22Rv1 (cell line): Measurements from ENCODE around the gene CYBRD1.

ENCODE experiments used
- H3K27ac ChIP-seq: fragments of 450-650 bp; 2 replicates; pipeline ENCODE4 v1.5.1; 2017
- CTCF ChIP-seq: fragments of 450-650 bp; IDR thresholded peaks from 2 replicates; pipeline ENCODE4 v1.5.1; 2017; ENCODE audit warnings: mild to moderate bottlenecking
- ZFX ChIP-seq: fragments of 450-650 bp; IDR thresholded peaks from 2 replicates; pipeline ENCODE4 v1.6.1; 2017; ENCODE audit warnings: antibody characterized with exemption, borderline replicate concordance

Gene CYBRD1

GRCh38 chr2:171505374-171505773, 16.9 kb upstream of the CYBRD1 start:
- H3K27ac ChIP-seq, result no peak overlapping the region
- TF ChIP-seq ZFX (no peak), CTCF (no peak)

DNA sequence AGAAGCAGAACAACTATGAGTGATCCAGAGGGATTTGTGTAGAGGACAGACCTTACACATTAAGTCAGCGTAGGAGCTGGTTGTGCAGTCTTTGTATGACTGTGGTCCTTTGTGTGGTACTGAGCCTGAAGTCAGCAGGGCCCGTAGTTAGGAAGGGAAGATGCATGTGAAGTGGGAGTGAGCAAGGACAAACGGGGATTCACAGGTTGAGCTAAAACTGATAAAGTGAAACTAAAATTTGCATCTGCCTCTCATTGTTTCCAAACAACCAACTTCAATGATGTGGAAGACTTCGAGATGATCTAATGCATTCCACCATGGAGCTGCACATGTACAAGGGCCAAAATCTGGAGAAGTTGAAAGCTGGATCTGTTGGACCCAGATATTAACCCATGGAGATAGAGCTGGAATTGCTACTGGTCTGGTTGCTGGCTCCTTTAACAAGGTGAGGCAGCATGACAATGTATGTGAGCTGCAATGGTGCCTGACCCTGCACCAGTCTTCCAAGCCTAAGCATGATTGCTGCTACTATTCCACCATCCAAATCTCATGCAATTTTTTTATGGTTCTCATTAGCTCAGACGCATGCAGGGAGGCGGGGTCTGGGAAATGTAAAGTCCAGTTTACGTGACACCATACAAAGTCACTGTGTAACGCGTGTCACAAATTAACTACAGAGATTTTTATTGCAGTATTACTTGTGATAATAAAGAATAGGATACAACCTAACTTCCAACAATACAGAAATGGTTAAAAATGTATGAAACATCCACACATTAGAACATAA, 12.1 kb upstream of the CYBRD1 start:
- TF ChIP-seq CTCF (no peak), ZFX (no peak)
- no peak overlapping the region for H3K27ac ChIP-seq

- TF ChIP-seq CTCF (no peak), ZFX (no peak)
- H3K27ac ChIP-seq, result no peak overlapping the region
Measured at GRCh38 chr2:171512014-171512413, 10.3 kb upstream of the CYBRD1 start.

- TF ChIP-seq CTCF (no peak), ZFX (no peak)
- H3K27ac ChIP-seq, result no peak overlapping the region
Measured at GRCh38 chr2:171512683-171513195, 9.5 kb upstream of the CYBRD1 start.

DNA sequence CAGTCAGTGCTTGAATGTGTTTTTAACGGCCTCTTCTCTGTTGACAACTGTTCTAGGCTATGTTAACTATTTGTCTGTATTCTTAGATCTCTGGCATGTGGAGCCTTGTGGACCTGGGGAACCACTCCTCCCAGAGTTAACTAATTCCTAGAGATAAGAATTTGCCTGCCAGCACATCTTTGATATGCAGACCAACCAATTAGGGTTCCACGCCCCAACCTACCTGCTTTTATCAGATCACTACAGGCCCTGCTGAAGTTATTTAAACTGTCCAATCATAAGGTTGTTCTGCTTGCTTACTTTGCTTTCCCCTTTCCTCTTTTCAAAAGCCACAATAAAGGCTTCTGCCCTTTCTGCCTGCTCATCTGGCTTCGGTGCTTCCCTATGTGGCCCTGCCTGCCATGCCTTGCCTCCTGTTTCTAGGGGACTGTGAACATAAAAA, 8.5 kb upstream of the CYBRD1 start:
- no peak overlapping the region for H3K27ac ChIP-seq
- no peak for TF ChIP-seq ZFX
- TF ChIP-seq CTCF, result no peak

- no peak overlapping the region for H3K27ac ChIP-seq
- TF ChIP-seq CTCF (no peak), ZFX (no peak)
Measured at GRCh38 chr2:171514908-171515582, 7.2 kb upstream of the CYBRD1 start.
